NCI-H524 (cell line): ENCODE measurements around the gene FAM24A.

Experiments
- DNase-seq, 2 experiments: peaks; one replicate each; lab custom pipeline; 2025; lab: John Stamatoyannopoulos, UW

Gene FAM24A

DNA sequence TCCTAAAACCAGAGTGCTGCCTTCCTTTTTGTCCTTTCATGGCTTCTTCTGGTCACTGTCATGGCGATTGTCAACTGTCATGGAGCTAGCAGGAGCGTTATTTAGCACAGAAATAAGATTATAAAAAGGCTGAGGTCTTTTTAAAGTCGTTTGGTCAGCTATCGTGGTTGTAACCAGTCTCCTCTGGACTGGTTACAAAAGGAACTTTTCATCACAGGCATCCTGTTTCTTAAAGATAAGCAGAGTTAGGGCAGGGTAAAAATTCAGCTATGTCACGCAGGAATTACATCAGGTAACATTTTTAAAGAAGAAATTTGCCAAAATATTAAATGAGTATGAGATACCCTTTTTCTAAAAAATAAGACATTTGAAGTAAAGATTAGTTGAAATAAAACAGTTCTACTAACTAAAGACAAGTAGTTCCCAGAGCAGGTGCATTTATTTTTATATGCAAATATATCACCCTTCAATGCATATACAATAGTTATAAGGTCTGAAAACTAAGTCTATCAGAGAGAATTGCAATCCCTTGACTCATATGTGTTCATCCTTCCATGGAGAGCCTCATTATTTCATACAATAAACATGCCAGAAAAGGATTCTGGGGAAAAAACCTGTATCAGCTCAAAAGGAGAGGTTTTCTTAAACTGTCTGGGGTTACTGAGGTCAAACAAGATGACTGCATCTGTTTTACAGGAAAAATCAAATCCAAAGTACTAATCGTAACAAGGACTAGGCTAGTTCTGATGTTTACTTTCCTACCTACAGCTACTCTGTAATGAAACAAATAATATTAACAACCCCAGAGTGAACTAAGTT, 20.9 kb downstream of the FAM24A start:
- no peak for DNase-seq

- DNase-seq: no peak
Observed at GRCh38 chr10:122939133-122939855, 28.9 kb downstream of the FAM24A start.

- peak in 1 of 2 experiments; percentile 15 for DNase-seq
Observed at GRCh38 chr10:122939856-122940543, 29.6 kb downstream of the FAM24A start.

- no peak for DNase-seq
Observed at GRCh38 chr10:122949296-122949695, 38.9 kb downstream of the FAM24A start.

- peak; percentile 81 to 89 for DNase-seq
Observed at GRCh38 chr10:122953902-122954730, 43.7 kb downstream of the FAM24A start, which contains the start of gene C10orf88. C10orf88 (minus strand) TSS chr10:122954227; CDS start chr10:122954178, 49 bp downstream.

DNA sequence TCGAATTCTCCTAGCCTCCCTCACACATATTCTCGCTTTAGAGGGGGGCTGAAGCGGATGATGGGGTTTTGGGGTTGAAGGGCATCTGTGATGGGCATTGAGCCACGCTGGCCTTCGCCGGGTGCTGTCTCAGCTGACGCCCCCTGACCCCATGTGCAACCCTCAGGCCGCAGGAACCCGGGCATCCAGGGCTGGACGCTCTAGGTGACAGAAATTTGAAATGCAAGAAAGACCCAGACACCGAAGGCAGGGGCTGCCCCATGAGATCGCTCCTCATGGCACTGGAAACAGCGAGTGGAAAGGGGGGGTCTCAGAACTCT, 44.3 kb downstream of the FAM24A start:
- no peak for DNase-seq

GRCh38 chr10:122955892-122956291, 45.5 kb downstream of the FAM24A start:
- no peak for DNase-seq

DNA sequence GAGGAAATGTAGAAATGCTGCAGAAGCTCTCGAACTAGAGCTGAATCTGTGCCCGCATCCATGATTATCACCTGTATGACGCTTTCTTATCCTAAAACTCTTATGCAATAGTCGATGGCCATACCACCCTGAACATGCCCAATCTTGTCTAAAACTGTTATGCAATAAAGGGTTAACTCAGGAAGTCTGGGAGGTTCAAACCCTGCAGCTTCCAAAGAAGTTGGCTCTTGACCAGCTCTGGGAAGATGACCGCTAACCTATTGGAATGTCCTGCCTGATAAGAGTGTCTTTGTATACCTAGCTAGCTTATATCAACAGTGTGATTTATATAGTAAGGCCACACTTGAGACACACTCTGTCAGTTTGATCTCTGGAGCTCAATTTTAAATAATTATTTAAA, 47.1 kb downstream of the FAM24A start:
- DNase-seq: no peak

DNA sequence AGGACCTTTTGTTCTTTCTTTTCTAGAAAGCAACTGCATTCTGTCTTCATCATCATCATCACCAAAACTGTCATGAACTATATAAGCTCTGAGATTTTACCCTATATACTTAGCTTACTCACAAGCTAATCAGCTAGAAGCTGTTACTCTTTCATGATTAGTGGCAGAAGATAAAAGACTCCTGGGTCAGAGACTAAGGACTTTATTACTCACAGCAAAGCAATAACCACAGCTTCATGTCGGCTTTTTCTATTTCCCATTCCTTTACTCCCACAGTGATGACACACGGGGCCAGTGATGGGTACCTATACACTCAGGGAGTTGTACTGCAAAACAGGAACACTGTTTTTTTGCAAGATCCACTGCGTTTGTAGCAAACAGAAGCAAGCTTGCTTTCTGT, 52.0 kb downstream of the FAM24A start:
- no peak for DNase-seq
